ENCODE measurements around the gene PANX1.

GRCh38 chr11:94111660-94112059 is 17.0 kb upstream of the PANX1 start:
- TF ChIP-seq CTCF (IDR thresholded peaks at IDR 0.05; ENCODE audit: poor library complexity) (no peak), EZH2phosphoT487 (IDR thresholded peaks at IDR 0.05; ENCODE audit: low read depth, severe bottlenecking, unreplicated experiment) (no peak)
